HL-60 (cell line): ENCODE data around the gene DCTN1.

Experiments
- CTCF ChIP-seq: IDR thresholded peaks from one replicate; pipeline ENCODE4 v1.5.1; 2011; ENCODE audit warnings: low read length, control low read depth, inconsistent platforms; ENCODE audit not compliant: insufficient read depth
- GABPA ChIP-seq: IDR thresholded peaks from 2 replicates; pipeline ENCODE4 v1.6.1; 2012; ENCODE audit warnings: low read depth
- TF ChIP-seq, protein P1 (sequence below): IDR thresholded peaks from 2 replicates; pipeline ENCODE4 v1.6.1; 2012; ENCODE audit warnings: low read depth; ENCODE audit not compliant: insufficient replicate concordance

DNA sequence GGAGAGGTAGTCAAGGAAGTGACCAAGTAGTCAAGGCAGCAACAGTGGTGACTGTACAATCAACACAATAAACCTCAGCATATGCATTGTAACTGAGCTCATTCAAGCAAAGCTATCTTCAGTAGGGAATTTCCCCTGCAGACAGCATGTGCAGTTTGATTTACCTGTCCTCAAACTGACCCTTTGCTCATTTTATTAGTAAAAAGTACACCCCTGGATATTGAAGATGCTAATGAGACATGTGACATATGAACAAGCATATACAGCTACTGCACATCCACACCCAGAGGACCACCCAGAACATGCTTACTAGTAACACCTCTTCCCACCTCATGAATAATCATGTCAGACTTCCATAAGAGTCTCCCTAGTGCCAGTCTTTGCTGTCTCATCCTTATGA lies 25.9 kb upstream of the DCTN1 start:
- no peak for TF ChIP-seq CTCF
- no peak for TF ChIP-seq GABPA
- TF ChIP-seq, protein P1, sequence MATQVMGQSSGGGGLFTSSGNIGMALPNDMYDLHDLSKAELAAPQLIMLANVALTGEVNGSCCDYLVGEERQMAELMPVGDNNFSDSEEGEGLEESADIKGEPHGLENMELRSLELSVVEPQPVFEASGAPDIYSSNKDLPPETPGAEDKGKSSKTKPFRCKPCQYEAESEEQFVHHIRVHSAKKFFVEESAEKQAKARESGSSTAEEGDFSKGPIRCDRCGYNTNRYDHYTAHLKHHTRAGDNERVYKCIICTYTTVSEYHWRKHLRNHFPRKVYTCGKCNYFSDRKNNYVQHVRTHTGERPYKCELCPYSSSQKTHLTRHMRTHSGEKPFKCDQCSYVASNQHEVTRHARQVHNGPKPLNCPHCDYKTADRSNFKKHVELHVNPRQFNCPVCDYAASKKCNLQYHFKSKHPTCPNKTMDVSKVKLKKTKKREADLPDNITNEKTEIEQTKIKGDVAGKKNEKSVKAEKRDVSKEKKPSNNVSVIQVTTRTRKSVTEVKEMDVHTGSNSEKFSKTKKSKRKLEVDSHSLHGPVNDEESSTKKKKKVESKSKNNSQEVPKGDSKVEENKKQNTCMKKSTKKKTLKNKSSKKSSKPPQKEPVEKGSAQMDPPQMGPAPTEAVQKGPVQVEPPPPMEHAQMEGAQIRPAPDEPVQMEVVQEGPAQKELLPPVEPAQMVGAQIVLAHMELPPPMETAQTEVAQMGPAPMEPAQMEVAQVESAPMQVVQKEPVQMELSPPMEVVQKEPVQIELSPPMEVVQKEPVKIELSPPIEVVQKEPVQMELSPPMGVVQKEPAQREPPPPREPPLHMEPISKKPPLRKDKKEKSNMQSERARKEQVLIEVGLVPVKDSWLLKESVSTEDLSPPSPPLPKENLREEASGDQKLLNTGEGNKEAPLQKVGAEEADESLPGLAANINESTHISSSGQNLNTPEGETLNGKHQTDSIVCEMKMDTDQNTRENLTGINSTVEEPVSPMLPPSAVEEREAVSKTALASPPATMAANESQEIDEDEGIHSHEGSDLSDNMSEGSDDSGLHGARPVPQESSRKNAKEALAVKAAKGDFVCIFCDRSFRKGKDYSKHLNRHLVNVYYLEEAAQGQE: no peak
